ENCODE results near the gene RIMS1. TPM values are rescaled to one million over a fixed set of nuclear protein-coding genes. Genes with fewer than 3 reads are reported as not detected.

Gene RIMS1
- total and polyA plus RNA-seq, 2 donors (not counting 1 experiment from before 2014, with no cell fraction given), result not detected

GRCh38 chr6:72216222-72217068, 330.1 kb downstream of the RIMS1 start:
- no peak overlapping the region for H3K27ac Mint-ChIP-seq
- H3K4me3 Mint-ChIP-seq, result no peak overlapping the region
- CTCF ChIA-PET, result no interaction called here
- H3K27me3 ChIP-seq (replicated peaks in 1 of 4; ENCODE audit: control extremely low read depth in 1 of 4, control insufficient read depth in 3 of 4, insufficient read depth in 4 of 4, low read length in 3 of 4), result no peaks in the 10 kb centered on the region
- H3K4me1 Mint-ChIP-seq, result no peaks in the 10 kb centered on the region
- no peaks in the 10 kb centered on the region for H3K36me3 ChIP-seq (replicated peaks in 1 of 2; ENCODE audit: control extremely low read depth in 1 of 2, control insufficient read depth in 1 of 2, extremely low read depth in 1 of 2, insufficient read depth in 2 of 2, low read length in 1 of 2)
- no peaks in the 10 kb centered on the region for H3K79me2 ChIP-seq (ENCODE audit: control insufficient read depth, insufficient read depth, low read length)
- WGBS (ENCODE audit: insufficient coverage), result 85% methylated on average over 3 of the region's 4 CpGs
- ATAC-seq (ENCODE audit: low read depth), result no peak
- H3K4me2 ChIP-seq (replicated peaks; ENCODE audit: low read depth, low read length, poor library complexity, severe bottlenecking), result no peak overlapping the region
- H4K20me1 ChIP-seq (ENCODE audit: control insufficient read depth, insufficient read depth, low read length, poor library complexity, severe bottlenecking), result no peaks in the 10 kb centered on the region
- no peak overlapping the region for H3K27ac ChIP-seq (ENCODE audit: low read length in 2 of 2)
- H3K9ac ChIP-seq (ENCODE audit: low read length), result no peak overlapping the region
- H2AFZ ChIP-seq (ENCODE audit: insufficient read depth, low read depth, low read length, poor library complexity, severe bottlenecking), result no peak overlapping the region
- intact Hi-C loops (cut with micrococcal nuclease), result no loop called here
- H3K4me1 ChIP-seq (ENCODE audit: control insufficient read depth in 2 of 2, insufficient read depth in 2 of 2, low read length in 2 of 2), result no peaks in the 10 kb centered on the region
- H3K27me3 Mint-ChIP-seq, result no peaks in the 10 kb centered on the region
- TF ChIP-seq EZH2 (IDR thresholded peaks at IDR 0.05; ENCODE audit: borderline replicate concordance, insufficient read depth, low read depth, low read length, poor library complexity, severe bottlenecking), result no peak
- POLR2A ChIA-PET, result no interaction called here
- H3K9me3 Mint-ChIP-seq (ENCODE audit: insufficient read depth), result no peaks in the 10 kb centered on the region
- DNase-seq, result no peak
- H3K9me3 ChIP-seq (ENCODE audit: control extremely low read depth in 1 of 3, control insufficient read depth in 2 of 3, insufficient read depth in 1 of 3, low read length in 2 of 3), result no peaks in the 10 kb centered on the region
- H3K4me3 ChIP-seq (ENCODE audit: control extremely low read depth in 1 of 5, extremely low read depth in 1 of 5, insufficient read depth in 1 of 5, low read depth in 2 of 5, low read length in 4 of 5), result no peak overlapping the region

DNA sequence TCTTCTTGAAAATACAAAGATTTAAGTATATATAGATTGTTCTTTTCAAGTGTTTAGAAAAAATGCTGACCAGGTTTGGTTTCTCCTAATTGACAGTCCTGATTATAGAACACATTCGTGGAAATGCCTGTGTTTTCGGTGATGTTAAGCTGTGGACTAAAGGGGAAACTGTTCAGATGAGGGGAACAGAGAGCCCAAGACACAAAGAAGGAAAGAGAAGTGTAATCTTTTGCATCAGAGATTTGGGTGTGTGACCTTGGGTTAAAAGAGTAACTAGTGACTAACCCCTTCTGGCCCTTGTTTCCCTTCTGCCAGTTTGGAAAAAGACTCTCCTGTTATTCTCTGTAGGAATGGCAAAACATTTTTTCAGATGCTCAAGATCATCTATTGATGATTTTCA, 331.3 kb downstream of the RIMS1 start:
- Histone ChIP-seq H3K4me2 (replicated peaks; ENCODE audit: low read depth, low read length, poor library complexity, severe bottlenecking) (no peak overlapping the region), H3K27ac (ENCODE audit: low read length in 2 of 2) (no peak overlapping the region), H3K27me3 (replicated peaks in 1 of 4; ENCODE audit: control extremely low read depth in 1 of 4, control insufficient read depth in 3 of 4, insufficient read depth in 4 of 4, low read length in 3 of 4) (no peaks in the 10 kb centered on the region), H2AFZ (ENCODE audit: insufficient read depth, low read depth, low read length, poor library complexity, severe bottlenecking) (no peak overlapping the region), H3K9ac (ENCODE audit: low read length) (no peak overlapping the region), H3K9me3 (ENCODE audit: control extremely low read depth in 1 of 3, control insufficient read depth in 2 of 3, insufficient read depth in 1 of 3, low read length in 2 of 3) (no peaks in the 10 kb centered on the region), H3K79me2 (ENCODE audit: control insufficient read depth, insufficient read depth, low read length) (no peaks in the 10 kb centered on the region), H4K20me1 (ENCODE audit: control insufficient read depth, insufficient read depth, low read length, poor library complexity, severe bottlenecking) (no peaks in the 10 kb centered on the region), H3K36me3 (replicated peaks in 1 of 2; ENCODE audit: control extremely low read depth in 1 of 2, control insufficient read depth in 1 of 2, extremely low read depth in 1 of 2, insufficient read depth in 2 of 2, low read length in 1 of 2) (no peaks in the 10 kb centered on the region), H3K4me3 (ENCODE audit: control extremely low read depth in 1 of 5, extremely low read depth in 1 of 5, insufficient read depth in 1 of 5, low read depth in 2 of 5, low read length in 4 of 5) (no peak overlapping the region), H3K4me1 (ENCODE audit: control insufficient read depth in 2 of 2, insufficient read depth in 2 of 2, low read length in 2 of 2) (no peaks in the 10 kb centered on the region)
- Mint-ChIP-seq H3K4me1 (no peaks in the 10 kb centered on the region), H3K4me3 (no peak overlapping the region), H3K27me3 (no peaks in the 10 kb centered on the region), H3K9me3 (ENCODE audit: insufficient read depth) (no peaks in the 10 kb centered on the region), H3K27ac (no peak overlapping the region)
- ChIA-PET CTCF (no interaction called here), POLR2A (no interaction called here)
- intact Hi-C loops (cut with micrococcal nuclease), result no loop called here
- 94% methylated on average over 2 of the region's 2 CpGs for WGBS (ENCODE audit: insufficient coverage)
- no peak for ATAC-seq (ENCODE audit: low read depth)
- no peak for DNase-seq
- no peak for TF ChIP-seq EZH2 (IDR thresholded peaks at IDR 0.05; ENCODE audit: borderline replicate concordance, insufficient read depth, low read depth, low read length, poor library complexity, severe bottlenecking)
- no peak for TF ChIP-seq CTCF (IDR thresholded peaks at IDR 0.05)

Measured in B cell (primary cell).